Vagina (tissue), 2 donors: ENCODE measurements around the gene PPFIA4.

ENCODE experiments used
- CTCF ChIP-seq, 3 experiments: fragments of 450-650 bp in 2 of 3; fragments of 200-600 bp in 1 of 3; sonication (generic) in 1 of 3; IDR thresholded peaks; one replicate each; pipeline ENCODE4 v1.5.1; 2017 to 2019; ENCODE audit warnings: antibody characterized with exemption in 3 of 3, mild to moderate bottlenecking in 2 of 3, moderate library complexity in 2 of 3
- POLR2A ChIP-seq, 2 donors: fragments of 450-650 bp; IDR thresholded peaks; one replicate each; pipeline ENCODE4 v1.6.1; 2017; ENCODE audit warnings: antibody characterized with exemption in 2 of 2, mild to moderate bottlenecking in 2 of 2, moderate library complexity in 2 of 2
- POLR2AphosphoS5 ChIP-seq, 2 donors: sonication (generic); formaldehyde crosslinking; IDR thresholded peaks; one replicate each; pipeline ENCODE4 v1.9.0; 2017; ENCODE audit warnings: antibody characterized with exemption in 2 of 2, mild to moderate bottlenecking in 2 of 2, low read depth in 1 of 2; ENCODE audit not compliant: insufficient read depth in 1 of 2

DNA sequence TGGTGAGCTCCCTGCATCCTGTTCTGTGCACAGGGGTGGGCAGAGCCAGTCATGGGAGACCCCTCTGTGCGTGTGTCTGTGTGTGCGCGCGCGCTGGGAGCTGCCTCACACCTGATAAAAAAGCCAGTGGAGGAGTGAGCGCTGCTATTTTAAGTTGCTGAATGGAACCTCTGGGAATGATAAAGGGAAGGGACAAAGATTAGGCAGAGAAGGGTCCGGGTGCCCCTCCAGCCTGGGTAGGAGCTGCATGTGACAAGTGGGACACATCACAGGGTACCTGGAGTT, 102.1 kb downstream of the PPFIA4 start:
- no peak for TF ChIP-seq CTCF (IDR thresholded peaks at IDR 0.05)
- no peak for TF ChIP-seq POLR2A (IDR thresholded peaks at IDR 0.05)
- TF ChIP-seq POLR2AphosphoS5 (IDR thresholded peaks at IDR 0.05; ENCODE audit: insufficient read depth in 1 of 2, low read depth in 1 of 2) = no peak
